DND-41 (cell line): ENCODE results near the gene CEMIP2.
A peak's percentile ranks its signal among the peaks of the same experiment; 100 is the strongest.

Experiments used
- ATAC-seq: fragments of 200-7000 bp; cut with Tn5 transposase; 3 replicates; pipeline ENCODE4 v1.9.1; 2021; ENCODE audit warnings: low read depth; ENCODE audit not compliant: insufficient read depth
- DNase-seq: peaks from one replicate; pipeline ENCODE4 v3.0.0-alpha.2; 2020
- H2AFZ ChIP-seq: 2 replicates; pipeline ENCODE4 v1.6.0; 2012; ENCODE audit warnings: low read depth, low read length
- H3K27ac ChIP-seq: 2 replicates; pipeline ENCODE4 v1.5.1; 2012; ENCODE audit warnings: low read length, inconsistent platforms
- H3K27me3 ChIP-seq: fragments of 200-600 bp; sonication (generic); 2 replicates; pipeline ENCODE4 v1.6.0; 2012; ENCODE audit warnings: low read length, mild to moderate bottlenecking, inconsistent platforms; ENCODE audit not compliant: insufficient read depth, poor library complexity
- H3K36me3 ChIP-seq: 2 replicates; pipeline ENCODE4 v1.5.1; 2012; ENCODE audit warnings: low read length, inconsistent platforms; ENCODE audit not compliant: insufficient read depth
- H3K4me1 ChIP-seq: 2 replicates; pipeline ENCODE4 v1.5.1; 2012; ENCODE audit warnings: mild to moderate bottlenecking, low read length; ENCODE audit not compliant: insufficient read depth
- H3K4me2 ChIP-seq: 2 replicates; pipeline ENCODE4 v1.6.0; 2012; ENCODE audit warnings: mild to moderate bottlenecking, moderate library complexity, low read length, inconsistent platforms; ENCODE audit not compliant: insufficient read depth
- H3K4me3 ChIP-seq, 2 experiments: fragments of 200-600 bp in 1 of 2; shearing (Covaris generic) in 1 of 2; 2 replicates each; pipeline ENCODE4 v1.5.1; 2012 to 2016; ENCODE audit warnings: inconsistent platforms in 2 of 2, low read length in 2 of 2, mild to moderate bottlenecking in 2 of 2, low read depth in 1 of 2, moderate library complexity in 1 of 2
- H3K79me2 ChIP-seq: 2 replicates; pipeline ENCODE4 v1.6.0; 2012; ENCODE audit warnings: low read length, inconsistent platforms; ENCODE audit not compliant: insufficient read depth
- H3K9ac ChIP-seq: 2 replicates; pipeline ENCODE4 v1.6.0; 2012; ENCODE audit warnings: low read depth, mild to moderate bottlenecking, inconsistent platforms, low read length, moderate library complexity
- H3K9me3 ChIP-seq: 2 replicates; pipeline ENCODE4 v1.5.1; 2012; ENCODE audit warnings: low read length, moderate library complexity, mild to moderate bottlenecking, inconsistent platforms; ENCODE audit not compliant: insufficient read depth, severe bottlenecking
- H4K20me1 ChIP-seq: 2 replicates; pipeline ENCODE4 v1.6.0; 2012; ENCODE audit warnings: low read length; ENCODE audit not compliant: insufficient read depth
- CTCF ChIP-seq: IDR thresholded peaks from 2 replicates; pipeline ENCODE4 v1.5.1; 2012; ENCODE audit warnings: borderline replicate concordance, low read length, moderate library complexity, mild to moderate bottlenecking; ENCODE audit not compliant: poor library complexity, severe bottlenecking; ENCODE audit errors: extremely low read depth
- EZH2 ChIP-seq: IDR thresholded peaks from 3 replicates; pipeline ENCODE4 v1.6.1; 2012; ENCODE audit warnings: borderline replicate concordance, low read depth, mild to moderate bottlenecking, moderate library complexity, low read length, inconsistent platforms; ENCODE audit not compliant: severe bottlenecking

CEMIP2 gene

GRCh38 chr9:71755869-71756268, 12.4 kb downstream of the CEMIP2 start:
- Histone ChIP-seq H3K27me3 (no peaks in the 10 kb centered on the region), H3K4me1 (no peaks in the 10 kb centered on the region), H3K9me3 (no peaks in the 10 kb centered on the region), H3K79me2 (no peaks in the 10 kb centered on the region), H3K4me3 (no peak overlapping the region), H3K27ac (no peak overlapping the region), H2AFZ (no peak overlapping the region), H3K4me2 (no peak overlapping the region), H3K9ac (no peak overlapping the region), H3K36me3 (no peaks in the 10 kb centered on the region), H4K20me1 (no peaks in the 10 kb centered on the region)
- peak; percentile 19; the same call in 1 of the 3 replicates for ATAC-seq
- DNase-seq, result no peak
- no peak for TF ChIP-seq CTCF
- no peak for TF ChIP-seq EZH2

GRCh38 chr9:71755230-71755629, 13.1 kb downstream of the CEMIP2 start:
- no peak overlapping the region for H3K27ac ChIP-seq
- no peak overlapping the region for H2AFZ ChIP-seq
- H3K27me3 ChIP-seq, result no peaks in the 10 kb centered on the region
- DNase-seq, result no peak
- H3K79me2 ChIP-seq, result no peaks in the 10 kb centered on the region
- no peaks in the 10 kb centered on the region for H3K36me3 ChIP-seq
- no peak overlapping the region for H3K4me3 ChIP-seq
- no peaks in the 10 kb centered on the region for H4K20me1 ChIP-seq
- TF ChIP-seq EZH2 (no peak), CTCF (no peak)
- no peak overlapping the region for H3K9ac ChIP-seq
- no peaks in the 10 kb centered on the region for H3K9me3 ChIP-seq
- no peak overlapping the region for H3K4me2 ChIP-seq
- no peak for ATAC-seq
- H3K4me1 ChIP-seq, result no peaks in the 10 kb centered on the region

- Histone ChIP-seq H2AFZ (no peak overlapping the region), H3K27ac (no peak overlapping the region), H3K27me3 (no peaks in the 10 kb centered on the region), H3K4me3 (no peak overlapping the region), H3K9me3 (no peaks in the 10 kb centered on the region), H3K4me2 (no peak overlapping the region), H3K36me3 (no peaks in the 10 kb centered on the region), H3K4me1 (no peaks in the 10 kb centered on the region), H3K79me2 (no peaks in the 10 kb centered on the region), H4K20me1 (no peaks in the 10 kb centered on the region), H3K9ac (no peak overlapping the region)
- ATAC-seq, result no peak
- TF ChIP-seq CTCF (no peak), EZH2 (no peak)
- no peak for DNase-seq
These were observed 14.2 kb downstream of the CEMIP2 start for GRCh38 chr9:71754151-71754550.

GRCh38 chr9:71752928-71753327, 15.4 kb downstream of the CEMIP2 start:
- Histone ChIP-seq H3K27me3 (no peaks in the 10 kb centered on the region), H2AFZ (no peak overlapping the region), H3K4me2 (no peak overlapping the region), H3K4me1 (no peaks in the 10 kb centered on the region), H3K27ac (no peak overlapping the region), H3K9ac (no peak overlapping the region), H3K4me3 (no peak overlapping the region), H3K79me2 (no peaks in the 10 kb centered on the region), H3K9me3 (no peaks in the 10 kb centered on the region), H4K20me1 (no peaks in the 10 kb centered on the region), H3K36me3 (no peaks in the 10 kb centered on the region)
- TF ChIP-seq EZH2, result no peak
- TF ChIP-seq CTCF, result no peak
- DNase-seq (no peak), ATAC-seq (no peak)
